Measurements from ENCODE around the gene TBXA2R.

GRCh38 chr19:3570606-3571011, 36.1 kb downstream of the TBXA2R start:
- no peak for TF ChIP-seq SP1 (IDR thresholded peaks at IDR 0.05)
- TF ChIP-seq BHLHE40 (IDR thresholded peaks at IDR 0.05; ENCODE audit: borderline replicate concordance): no peak
- TF ChIP-seq ELF4 (IDR thresholded peaks at IDR 0.05): no peak
- no peak for TF ChIP-seq SUZ12 (IDR thresholded peaks at IDR 0.05)
- TF ChIP-seq FOXK2 (IDR thresholded peaks at IDR 0.05): no peak
- no peak for TF ChIP-seq FOXA1 (IDR thresholded peaks at IDR 0.05)
- no peak for TF ChIP-seq TARDBP (IDR thresholded peaks at IDR 0.05)
- TF ChIP-seq ARNT (IDR thresholded peaks at IDR 0.05): no peak

Measured in HEK293T (cell line).